Daoy (cell line): ENCODE data around the gene RALGDS. TPM values are rescaled to one million over a fixed set of nuclear protein-coding genes. Genes with fewer than 3 reads are reported as not detected.

ENCODE experiments used
- DNase-seq: peaks from one replicate; pipeline ENCODE4 v3.0.0-alpha.2; 2015; ENCODE audit warnings: low read depth
- total RNA-seq: library from RNA; depleted of rRNA; stranded (reverse); fragments of >200 nt; shearing (Covaris generic); gene quantifications from 2 replicates; pipeline ENCODE4 v1.2.3, GENCODE V29; 2014

Gene RALGDS
- total RNA-seq, 1 experiment from 2014 or later = 21.5 TPM

GRCh38 chr9:133151601-133152525, 30.8 kb upstream of the RALGDS start:
- DNase-seq = no peak

DNA sequence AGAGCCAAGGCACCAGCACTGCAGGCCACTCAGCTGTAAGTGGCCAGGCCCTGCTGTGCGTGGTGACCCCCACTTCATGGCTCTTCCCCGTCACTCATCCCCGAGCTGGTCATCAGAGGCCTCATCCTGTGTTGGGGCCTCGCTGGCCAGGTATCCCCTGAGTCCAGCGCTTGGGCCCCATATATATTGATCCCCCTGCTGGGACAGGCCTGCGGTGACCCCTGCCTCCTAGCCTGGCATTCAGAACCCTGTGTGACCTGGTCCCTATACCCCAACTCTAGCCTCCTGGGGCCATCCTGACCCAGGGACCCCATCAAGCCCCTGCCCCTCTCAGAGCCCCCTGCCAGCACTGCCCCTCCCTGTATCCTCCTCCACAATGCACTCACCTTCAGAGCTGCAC, 30.0 kb upstream of the RALGDS start:
- no peak for DNase-seq

DNA sequence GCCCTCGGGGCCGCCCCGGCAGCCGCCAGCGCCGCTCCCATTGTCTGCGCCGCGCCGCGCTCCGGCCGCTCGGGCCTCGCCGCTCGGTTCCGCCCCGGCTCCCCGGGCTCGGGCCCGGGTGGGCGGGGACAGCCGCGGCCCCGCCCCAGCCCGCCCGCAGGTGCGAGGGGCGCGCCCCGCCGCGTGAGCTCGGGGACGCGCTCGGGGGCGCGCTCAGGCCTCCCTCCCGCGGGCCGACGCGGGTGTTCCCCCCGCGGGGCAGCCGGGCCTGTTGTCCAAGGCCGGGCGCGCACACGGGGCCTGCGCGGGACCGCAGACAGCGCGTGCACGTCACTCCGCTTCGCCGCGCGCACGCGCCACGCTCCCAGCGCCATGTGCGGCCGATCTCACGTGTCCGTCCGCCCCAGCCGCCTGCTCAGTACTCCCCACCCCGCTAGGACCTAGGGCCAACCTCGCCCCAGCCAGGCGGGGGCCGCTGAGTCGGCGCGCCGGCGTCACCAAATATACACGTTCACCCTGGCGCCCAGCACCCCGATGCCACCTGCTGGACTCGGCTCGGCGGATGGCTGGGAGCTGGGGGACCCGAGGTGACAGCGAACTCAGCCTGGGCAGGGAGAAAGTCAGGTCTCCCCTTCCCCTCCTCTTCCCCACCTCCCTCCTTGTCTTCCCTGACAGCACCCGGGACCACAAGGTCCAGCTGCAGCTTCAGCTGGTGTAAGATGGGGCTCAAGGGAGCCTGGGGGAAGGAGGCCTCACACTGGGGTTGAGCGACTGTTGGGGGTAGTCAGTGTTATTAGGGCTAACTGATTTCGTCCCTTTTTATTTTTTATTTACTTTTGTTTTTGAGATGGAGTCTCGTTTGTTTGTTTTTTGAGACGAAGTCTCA, 28.3 kb upstream of the RALGDS start:
- peak; percentile 98 for DNase-seq

GRCh38 chr9:133148199-133149129, 27.4 kb upstream of the RALGDS start:
- DNase-seq = peak; percentile 64

- DNase-seq = peak; percentile 82
Measured at GRCh38 chr9:133147412-133148198, 26.6 kb upstream of the RALGDS start.

GRCh38 chr9:133146746-133147411, 25.8 kb upstream of the RALGDS start:
- no peak for DNase-seq

GRCh38 chr9:133144904-133145851, 24.1 kb upstream of the RALGDS start:
- DNase-seq = no peak

DNA sequence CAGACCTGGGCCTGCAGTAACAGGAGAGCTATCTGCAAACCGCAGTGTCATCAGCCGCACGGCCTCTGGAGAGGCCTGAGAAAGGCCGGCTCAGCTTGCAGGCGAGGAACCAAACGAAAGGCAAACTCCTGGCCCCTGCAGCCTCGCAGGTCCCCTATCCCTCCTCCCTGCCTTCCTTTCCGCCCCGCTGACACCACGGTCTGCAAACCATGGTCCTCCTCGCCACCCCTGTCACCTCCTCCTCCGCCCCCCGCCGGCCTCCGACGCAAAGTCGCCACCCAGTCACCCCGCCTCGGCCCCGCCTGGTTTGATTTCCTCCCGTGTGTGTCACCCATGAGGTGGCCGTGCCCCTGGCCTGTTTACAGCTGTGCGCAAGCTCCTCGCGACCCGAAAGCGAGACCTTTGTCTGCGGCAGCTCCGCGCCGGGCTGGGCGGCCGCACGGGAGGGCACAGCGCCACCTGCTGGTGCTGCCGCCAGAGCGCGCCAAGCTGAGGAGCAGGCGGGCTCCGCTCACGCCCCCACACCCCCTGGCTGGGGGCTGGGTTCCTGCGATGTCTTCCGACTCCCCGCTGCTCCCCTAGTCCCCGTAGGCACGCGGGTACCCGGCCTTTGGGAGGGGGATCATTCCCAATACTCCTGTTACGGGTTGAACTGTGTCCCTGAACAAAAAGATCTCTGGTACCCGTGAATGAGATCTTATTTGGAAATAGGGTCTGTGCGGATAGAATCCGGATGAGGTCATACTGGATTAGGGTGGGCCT, 23.3 kb upstream of the RALGDS start:
- DNase-seq = peak; percentile 90

- DNase-seq = no peak
Measured at GRCh38 chr9:133143639-133144141, 22.6 kb upstream of the RALGDS start.

DNA sequence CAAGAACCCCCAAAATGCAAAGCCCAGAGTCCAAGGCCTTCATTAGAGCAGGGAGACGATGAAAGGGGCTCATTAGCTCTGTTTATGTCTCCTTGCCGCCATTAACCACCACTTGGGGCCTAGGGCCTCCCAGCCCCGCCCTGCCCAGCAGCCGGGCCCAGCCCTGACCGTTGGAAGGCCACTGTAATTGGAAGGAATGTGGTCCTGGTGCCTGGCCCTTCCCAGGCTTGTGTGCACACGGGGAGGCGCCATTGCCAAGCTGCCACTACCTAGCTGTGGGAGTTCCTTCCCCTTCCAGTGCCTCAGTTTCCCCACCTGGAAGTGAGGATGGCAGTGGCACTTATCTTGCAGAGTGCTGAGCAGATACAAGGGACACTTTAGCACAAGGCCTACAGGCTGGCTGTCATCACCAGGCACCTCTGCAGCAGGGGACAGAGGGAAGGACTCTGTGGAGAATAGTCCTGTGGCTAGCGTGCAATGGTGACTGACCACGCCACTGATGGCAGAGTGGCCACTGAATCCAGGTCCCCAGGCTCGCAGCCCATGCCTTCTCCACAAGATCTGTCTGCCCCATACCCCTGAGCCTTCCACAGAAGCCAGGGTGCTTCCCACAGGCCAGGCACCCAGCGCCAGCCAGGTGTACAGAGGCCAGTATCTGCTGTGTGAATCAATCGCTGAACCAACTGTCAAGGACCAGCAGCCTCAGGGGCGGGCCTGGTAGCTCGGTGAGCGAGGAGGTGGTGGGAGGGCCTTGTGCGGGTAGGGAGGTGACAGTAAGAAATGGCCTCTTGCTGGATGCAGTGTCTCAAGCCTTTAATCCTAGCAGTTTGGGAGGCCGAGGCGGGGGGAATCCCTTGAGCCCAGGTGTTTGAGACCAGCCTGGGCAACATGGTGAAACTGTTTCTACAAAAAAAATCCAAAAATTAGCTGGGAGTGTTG, 21.9 kb upstream of the RALGDS start:
- no peak for DNase-seq

DNA sequence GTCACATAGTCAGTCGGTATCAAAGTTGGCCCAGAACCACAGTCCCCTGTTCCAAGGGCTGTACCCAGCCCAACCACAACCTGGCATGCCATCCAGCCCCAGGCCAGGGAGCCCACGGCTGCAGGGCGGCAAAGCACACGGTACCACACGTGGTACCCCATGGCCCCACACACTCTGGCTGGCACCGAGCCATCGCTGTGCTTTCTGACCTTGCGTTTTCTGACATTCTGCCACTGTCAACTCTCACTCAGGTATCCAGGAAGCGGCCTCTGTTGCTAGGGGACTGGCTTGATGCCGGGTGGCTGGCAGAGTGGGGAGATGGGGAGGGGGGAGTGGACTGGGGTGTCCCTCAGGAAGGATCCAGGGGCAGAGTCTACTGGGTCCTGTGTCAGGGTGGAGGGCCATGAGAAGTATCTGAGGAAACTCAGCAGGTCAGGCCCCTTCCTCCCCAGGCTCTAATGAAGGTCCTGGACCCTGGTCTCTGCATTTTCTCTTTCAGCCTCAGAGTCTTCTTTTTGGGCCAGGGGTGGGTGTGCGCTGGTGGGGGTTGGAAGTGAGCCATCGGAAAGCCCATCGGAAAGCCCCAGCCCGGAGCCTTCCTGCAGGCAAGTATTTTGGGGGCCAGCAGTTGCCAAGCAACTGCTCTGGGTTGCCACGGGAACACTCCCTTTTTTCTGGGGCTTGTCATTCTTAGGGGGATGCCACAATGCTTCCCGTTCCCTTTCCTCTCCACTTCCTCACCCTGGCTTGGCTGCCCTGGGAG, 21.0 kb upstream of the RALGDS start:
- DNase-seq = peak; percentile 58

DNA sequence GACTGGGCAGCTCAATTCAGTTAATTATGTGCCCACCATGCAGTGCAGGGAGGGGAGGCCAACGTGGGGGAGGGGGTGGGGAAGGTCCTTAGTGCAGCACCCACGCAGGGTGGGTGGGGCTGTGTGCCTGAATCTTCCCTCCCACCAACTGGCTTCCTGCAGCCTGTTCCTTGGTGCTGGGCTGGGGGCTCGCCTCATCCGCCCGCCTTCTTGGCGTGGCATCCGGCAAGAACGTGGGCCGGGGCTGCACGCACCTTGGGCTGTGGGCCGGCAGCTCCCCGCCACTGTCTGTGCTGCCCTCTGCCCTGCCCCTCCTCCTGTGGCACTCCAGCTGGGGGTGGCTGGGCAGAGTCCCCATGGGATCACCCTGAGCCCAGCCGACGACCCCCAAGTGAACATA, 19.6 kb upstream of the RALGDS start:
- no peak for DNase-seq

DNA sequence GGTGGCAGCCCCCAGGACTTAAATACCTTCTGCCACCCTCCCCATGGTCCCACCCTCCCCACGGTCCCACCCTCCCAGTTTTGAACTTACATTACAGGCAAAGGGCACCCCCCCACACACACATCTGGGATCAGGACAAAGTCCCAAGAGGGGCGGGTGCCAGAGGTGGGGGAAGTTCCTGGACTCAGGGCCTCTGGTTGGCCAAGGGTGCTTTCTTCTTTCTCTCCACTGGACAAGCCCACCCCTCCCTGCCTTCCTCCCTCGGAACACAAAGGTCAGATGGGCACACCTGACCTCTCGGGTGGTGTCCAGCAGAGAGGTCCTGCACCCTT, 19.1 kb upstream of the RALGDS start:
- no peak for DNase-seq

GRCh38 chr9:133139246-133140173, 18.5 kb upstream of the RALGDS start:
- DNase-seq = no peak
